Peyer's patch (tissue), 4 donors: ENCODE results near the gene BICD2.

Source experiments
- POLR2A ChIP-seq, 2 donors: fragments of 450-650 bp; IDR thresholded peaks; one replicate each; pipeline ENCODE4 v1.5.1; 2017; ENCODE audit warnings: antibody characterized with exemption in 2 of 2, mild to moderate bottlenecking in 2 of 2, moderate library complexity in 2 of 2
- TF ChIP-seq, protein P1 (sequence below), 6 experiments: fragments of 450-650 bp in 4 of 6; fragments of 200-600 bp in 2 of 6; sonication (generic) in 1 of 6; IDR thresholded peaks; one replicate each; pipeline ENCODE4 v1.5.1; 2017 to 2019; ENCODE audit warnings: antibody characterized with exemption in 6 of 6, mild to moderate bottlenecking in 3 of 6, moderate library complexity in 1 of 6

DNA sequence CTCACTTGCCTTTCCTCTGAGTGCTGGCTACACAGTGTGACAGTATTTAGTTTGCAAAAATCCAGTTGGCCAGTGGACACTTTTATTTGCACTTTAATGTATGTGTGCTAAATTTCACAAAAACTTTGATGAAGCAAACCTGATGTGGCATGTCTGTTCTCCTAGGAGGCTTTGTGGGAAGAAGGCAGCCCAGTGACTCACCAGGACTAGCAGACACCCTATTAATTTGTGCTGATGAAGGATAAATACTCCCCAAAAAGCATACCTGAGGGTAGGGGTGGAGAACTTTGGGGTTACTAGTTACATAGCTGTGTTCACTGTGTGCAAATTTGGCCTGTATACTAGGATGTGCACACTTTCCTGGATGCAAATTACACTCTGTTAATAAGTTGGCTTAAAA, 55.4 kb downstream of the BICD2 start:
- TF ChIP-seq, protein P1, sequence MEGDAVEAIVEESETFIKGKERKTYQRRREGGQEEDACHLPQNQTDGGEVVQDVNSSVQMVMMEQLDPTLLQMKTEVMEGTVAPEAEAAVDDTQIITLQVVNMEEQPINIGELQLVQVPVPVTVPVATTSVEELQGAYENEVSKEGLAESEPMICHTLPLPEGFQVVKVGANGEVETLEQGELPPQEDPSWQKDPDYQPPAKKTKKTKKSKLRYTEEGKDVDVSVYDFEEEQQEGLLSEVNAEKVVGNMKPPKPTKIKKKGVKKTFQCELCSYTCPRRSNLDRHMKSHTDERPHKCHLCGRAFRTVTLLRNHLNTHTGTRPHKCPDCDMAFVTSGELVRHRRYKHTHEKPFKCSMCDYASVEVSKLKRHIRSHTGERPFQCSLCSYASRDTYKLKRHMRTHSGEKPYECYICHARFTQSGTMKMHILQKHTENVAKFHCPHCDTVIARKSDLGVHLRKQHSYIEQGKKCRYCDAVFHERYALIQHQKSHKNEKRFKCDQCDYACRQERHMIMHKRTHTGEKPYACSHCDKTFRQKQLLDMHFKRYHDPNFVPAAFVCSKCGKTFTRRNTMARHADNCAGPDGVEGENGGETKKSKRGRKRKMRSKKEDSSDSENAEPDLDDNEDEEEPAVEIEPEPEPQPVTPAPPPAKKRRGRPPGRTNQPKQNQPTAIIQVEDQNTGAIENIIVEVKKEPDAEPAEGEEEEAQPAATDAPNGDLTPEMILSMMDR (IDR thresholded peaks at IDR 0.05), result no peak
- TF ChIP-seq POLR2A (IDR thresholded peaks at IDR 0.05), result no peak
